Muscle of leg (tissue), 11 donors: ENCODE results near the gene KCNK2. TPM values are rescaled to one million over a fixed set of nuclear protein-coding genes. Genes with fewer than 3 reads are reported as not detected.
A peak's percentile ranks its signal among the peaks of the same experiment; 100 is the strongest.

ENCODE experiments used
- DNase-seq: peaks from one replicate; pipeline ENCODE4 v3.0.0; 2013
- H3K27ac ChIP-seq: one replicate; pipeline ENCODE4 v1.5.1; 2013; ENCODE audit warnings: mild to moderate bottlenecking, low read length, control low read depth
- H3K27me3 ChIP-seq: one replicate; pipeline ENCODE4 v1.6.1; 2013; ENCODE audit warnings: low read length; ENCODE audit not compliant: control insufficient read depth, insufficient read depth
- H3K36me3 ChIP-seq: one replicate; pipeline ENCODE4 v1.6.1; 2013; ENCODE audit warnings: low read length; ENCODE audit not compliant: control insufficient read depth, insufficient read depth
- H3K4me1 ChIP-seq: one replicate; pipeline ENCODE4 v1.6.1; 2013; ENCODE audit warnings: low read length; ENCODE audit not compliant: control insufficient read depth, insufficient read depth
- H3K4me3 ChIP-seq: one replicate; pipeline ENCODE4 v1.5.1; 2013; ENCODE audit warnings: low read length, control low read depth
- H3K9me3 ChIP-seq: replicated peaks from 2 replicates; pipeline ENCODE4 v1.6.1; 2013; ENCODE audit warnings: low read depth, low read length; ENCODE audit not compliant: control insufficient read depth
- WGBS: methylation state at CpG from one replicate; pipeline ENCODE4 v1.1.5; 2013; ENCODE audit warnings: missing lambda C conversion rate; ENCODE audit not compliant: insufficient coverage; 5-methylcytosine and 5-hydroxymethylcytosine counted together
- polyA plus RNA-seq, 8 donors: library from polyadenylated mRNA; unstranded; fragments of 120-200 nt; gene quantifications; one replicate each; pipeline versions ENCODE4 v1.2.1 to v1.2.3, GENCODE V29; 2013; ENCODE audit warnings: inconsistent platforms in 1 of 8, low replicate concordance in 1 of 8; ENCODE audit not compliant: insufficient read length in 8 of 8, insufficient read depth in 1 of 8
- total RNA-seq: library from RNA; stranded (reverse); fragments of 120-200 nt; gene quantifications from one replicate; pipeline ENCODE4 v1.2.4, GENCODE V29; 2013

Gene KCNK2
- total and polyA plus RNA-seq, 9 donors, result 2.2 to 9.4 (median 3.8) TPM

DNA sequence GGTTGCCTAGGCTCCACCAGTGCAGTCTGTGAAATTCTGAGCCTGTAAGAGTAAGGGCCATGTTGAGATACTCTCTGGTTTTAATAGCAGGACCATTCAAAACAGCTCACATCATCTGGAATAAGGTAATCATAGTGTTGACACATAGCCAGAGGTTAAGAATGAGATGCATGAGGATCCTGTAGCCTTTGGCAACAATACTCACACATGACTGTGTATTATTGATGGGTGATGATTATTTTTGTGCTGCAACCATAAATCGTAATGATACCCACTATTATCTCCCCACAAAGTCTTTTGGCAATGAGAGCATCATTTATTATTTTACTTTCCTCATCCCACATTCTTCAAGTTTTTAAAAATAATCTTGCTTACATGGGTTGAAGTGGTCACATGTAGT is 35.5 kb downstream of the KCNK2 start:
- DNase-seq, result no peak

DNA sequence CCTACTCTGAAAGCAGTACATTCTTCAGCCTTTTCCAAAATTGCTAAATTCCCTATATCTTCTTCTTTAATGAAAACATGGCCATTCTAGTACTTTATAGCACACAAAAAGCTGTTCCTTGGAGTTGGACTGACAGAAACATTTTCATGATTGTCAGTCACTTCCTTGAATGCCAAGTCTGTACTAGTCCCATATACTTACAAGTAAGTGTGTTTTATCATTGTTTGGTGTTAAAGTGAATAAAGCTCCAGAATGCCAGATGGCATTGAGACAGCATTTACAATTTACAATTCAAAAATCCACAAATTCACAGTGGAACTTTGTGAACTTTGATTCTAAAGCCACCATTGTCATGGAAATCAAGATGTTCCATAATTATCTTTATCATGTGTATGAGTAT is 36.5 kb downstream of the KCNK2 start:
- Histone ChIP-seq H3K27me3 (no peaks in the 10 kb centered on the region), H3K36me3 (no peaks in the 10 kb centered on the region), H3K4me3 (no peak overlapping the region), H3K4me1 (no peaks in the 10 kb centered on the region), H3K27ac (no peak overlapping the region), H3K9me3 (no peaks in the 10 kb centered on the region)
- DNase-seq, result no peak

More for the DNA sequence above, 35.5 kb downstream of the KCNK2 start:
- no CpG with 5 or more reads among the region's 1 CpG for WGBS
- Histone ChIP-seq H3K9me3 (no peaks in the 10 kb centered on the region), H3K36me3 (no peaks in the 10 kb centered on the region), H3K4me1 (no peaks in the 10 kb centered on the region), H3K4me3 (no peak overlapping the region), H3K27me3 (no peaks in the 10 kb centered on the region), H3K27ac (no peak overlapping the region)

DNA sequence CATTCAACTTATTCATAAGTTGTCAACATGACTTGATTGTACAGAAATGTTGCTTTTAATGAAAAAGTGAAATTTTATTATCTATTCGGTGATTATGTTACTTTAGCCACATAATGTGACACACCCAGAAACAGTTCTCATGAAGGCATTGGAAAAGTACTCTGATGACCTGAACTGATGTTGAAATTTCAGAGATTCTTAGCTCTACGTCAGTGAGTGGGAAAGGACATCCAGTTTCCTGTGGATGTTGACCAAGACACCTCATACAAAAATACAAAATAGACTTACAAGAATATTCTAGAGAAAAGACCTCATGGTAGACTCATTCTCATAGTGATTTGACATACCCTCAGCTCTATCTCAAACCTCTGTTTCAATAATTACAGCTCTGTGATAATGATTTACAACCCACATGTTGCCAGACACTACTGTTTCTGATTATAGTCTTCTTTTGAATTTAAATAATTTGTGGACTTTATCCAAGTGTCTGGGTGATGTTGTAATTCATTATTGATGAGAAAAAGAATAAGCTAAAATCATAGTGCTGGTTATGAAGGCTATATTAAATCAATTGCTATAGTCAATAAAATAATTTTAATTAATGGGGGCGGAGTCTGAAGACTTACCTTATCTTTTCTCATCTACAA is 37.3 kb downstream of the KCNK2 start:
- Histone ChIP-seq H3K36me3 (no peaks in the 10 kb centered on the region), H3K4me3 (no peak overlapping the region), H3K4me1 (no peaks in the 10 kb centered on the region), H3K9me3 (no peaks in the 10 kb centered on the region), H3K27me3 (no peaks in the 10 kb centered on the region), H3K27ac (no peak overlapping the region)
- DNase-seq, result peak; percentile 2
- WGBS, result no CpG with 5 or more reads among the region's 3 CpGs

GRCh38 chr1:215128504-215128903 is 46.0 kb downstream of the KCNK2 start:
- H3K4me3 ChIP-seq, result no peak overlapping the region
- H3K9me3 ChIP-seq, result no peaks in the 10 kb centered on the region
- no peak overlapping the region for H3K27ac ChIP-seq
- H3K4me1 ChIP-seq, result no peaks in the 10 kb centered on the region
- no peaks in the 10 kb centered on the region for H3K36me3 ChIP-seq
- DNase-seq, result peak; percentile 10
- H3K27me3 ChIP-seq, result no peaks in the 10 kb centered on the region

GRCh38 chr1:215131291-215131690 is 48.8 kb downstream of the KCNK2 start:
- no peaks in the 10 kb centered on the region for H3K36me3 ChIP-seq
- H3K9me3 ChIP-seq, result no peaks in the 10 kb centered on the region
- H3K4me1 ChIP-seq, result no peaks in the 10 kb centered on the region

DNA sequence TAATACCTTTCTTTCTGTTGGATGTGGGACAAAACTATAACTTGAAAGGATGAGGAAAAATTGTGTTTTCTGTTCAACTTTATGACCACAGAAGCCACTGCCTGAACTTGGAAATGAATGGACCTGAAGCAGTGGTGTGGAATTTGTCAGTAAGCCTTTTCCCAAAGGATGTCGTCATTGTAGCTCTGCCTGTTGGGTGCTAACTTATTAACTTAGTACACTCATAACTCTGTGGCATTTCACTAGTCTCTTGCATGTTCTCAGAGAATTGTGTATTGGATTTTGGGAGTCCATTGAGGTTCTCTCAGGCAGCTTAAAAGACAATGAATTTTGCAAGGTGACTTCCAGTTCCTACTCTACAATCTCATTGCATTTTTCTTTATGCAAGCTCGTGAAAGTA is 49.6 kb downstream of the KCNK2 start:
- no peak overlapping the region for H3K4me3 ChIP-seq
- no CpG with 5 or more reads among the region's 2 CpGs for WGBS
- DNase-seq, result no peak
- no peaks in the 10 kb centered on the region for H3K9me3 ChIP-seq
- no peaks in the 10 kb centered on the region for H3K27me3 ChIP-seq
- H3K36me3 ChIP-seq, result no peaks in the 10 kb centered on the region
- H3K4me1 ChIP-seq, result no peaks in the 10 kb centered on the region
- H3K27ac ChIP-seq, result no peak overlapping the region

More at GRCh38 chr1:215131291-215131690, 48.8 kb downstream of the KCNK2 start:
- no peak overlapping the region for H3K4me3 ChIP-seq
- no peak for DNase-seq
- no peak overlapping the region for H3K27ac ChIP-seq
- no peaks in the 10 kb centered on the region for H3K27me3 ChIP-seq

- no peaks in the 10 kb centered on the region for H3K4me1 ChIP-seq
- WGBS, result no CpG with 5 or more reads among the region's 1 CpG
- H3K9me3 ChIP-seq, result no peaks in the 10 kb centered on the region
- no peaks in the 10 kb centered on the region for H3K27me3 ChIP-seq
- H3K4me3 ChIP-seq, result no peak overlapping the region
- H3K36me3 ChIP-seq, result no peaks in the 10 kb centered on the region
- no peak overlapping the region for H3K27ac ChIP-seq
- no peak for DNase-seq
These were observed 51.0 kb downstream of the KCNK2 start for GRCh38 chr1:215133532-215133931.

- no peak for DNase-seq
- Histone ChIP-seq H3K9me3 (no peaks in the 10 kb centered on the region), H3K4me3 (no peak overlapping the region), H3K27ac (no peak overlapping the region), H3K4me1 (no peaks in the 10 kb centered on the region), H3K36me3 (no peaks in the 10 kb centered on the region), H3K27me3 (no peaks in the 10 kb centered on the region)
- 80% methylated on average over 1 of the region's 2 CpGs for WGBS
These were observed 55.4 kb downstream of the KCNK2 start for GRCh38 chr1:215137985-215138384.

DNA sequence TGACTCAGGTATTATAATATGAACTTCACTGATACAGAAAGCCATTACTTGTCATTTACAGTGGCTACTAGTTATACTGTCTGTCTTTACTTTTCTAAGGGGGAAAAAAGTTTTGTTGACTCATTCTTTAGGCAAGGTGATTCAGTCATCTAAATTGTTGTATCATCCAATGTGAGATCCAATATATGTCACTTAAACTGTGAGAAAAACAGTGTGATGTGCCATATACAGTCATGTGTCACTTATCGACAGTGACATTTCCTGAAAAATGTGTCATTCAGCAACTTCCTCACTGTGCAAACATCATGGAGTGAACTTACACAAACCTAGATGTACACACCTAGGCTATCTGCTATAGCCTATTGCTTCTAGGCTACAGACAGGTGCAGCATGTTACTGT is 57.6 kb downstream of the KCNK2 start:
- Histone ChIP-seq H3K27ac (no peak overlapping the region), H3K4me3 (no peak overlapping the region), H3K27me3 (no peaks in the 10 kb centered on the region), H3K9me3 (no peaks in the 10 kb centered on the region), H3K4me1 (no peaks in the 10 kb centered on the region), H3K36me3 (no peaks in the 10 kb centered on the region)
- no peak for DNase-seq
- WGBS, result no CpG with 5 or more reads among the region's 1 CpG

- no peaks in the 10 kb centered on the region for H3K36me3 ChIP-seq
- no peaks in the 10 kb centered on the region for H3K9me3 ChIP-seq
- H3K27me3 ChIP-seq, result no peaks in the 10 kb centered on the region
- WGBS, result no CpG with 5 or more reads among the region's 3 CpGs
- H3K27ac ChIP-seq, result no peak overlapping the region
- no peak overlapping the region for H3K4me3 ChIP-seq
- H3K4me1 ChIP-seq, result no peaks in the 10 kb centered on the region
- no peak for DNase-seq
These were observed 58.9 kb downstream of the KCNK2 start for GRCh38 chr1:215141460-215141859.

GRCh38 chr1:215143497-215143896 is 61.0 kb downstream of the KCNK2 start:
- 100% methylated on average over 1 of the region's 2 CpGs for WGBS
- Histone ChIP-seq H3K27ac (no peak overlapping the region), H3K4me1 (no peaks in the 10 kb centered on the region), H3K27me3 (no peaks in the 10 kb centered on the region), H3K36me3 (no peaks in the 10 kb centered on the region), H3K4me3 (no peak overlapping the region), H3K9me3 (no peaks in the 10 kb centered on the region)
- no peak for DNase-seq
